Parathyroid adenoma (tissue), 2 donors: ENCODE measurements around the gene FAM219B.
"Not testable (repeated sequence)": the region's sequence is repeated elsewhere in the genome, so short reads cannot be mapped to it uniquely, and the experiment has no call there.

Experiments
- H2AFZ ChIP-seq: fragments of 300-600 bp; sonication (generic); one replicate; pipeline ENCODE4 v1.7.0; 2017; ENCODE audit warnings: antibody characterized with exemption, mild to moderate bottlenecking
- H3K27ac ChIP-seq: fragments of 300-600 bp; sonication (generic); one replicate; pipeline ENCODE4 v1.7.0; 2017
- H3K27me3 ChIP-seq: fragments of 300-600 bp; sonication (generic); one replicate; pipeline ENCODE4 v1.7.0; 2017; ENCODE audit warnings: low read length; ENCODE audit not compliant: control insufficient read depth, insufficient read depth
- H3K36me3 ChIP-seq: fragments of 300-600 bp; sonication (generic); one replicate; pipeline ENCODE4 v1.7.0; 2017; ENCODE audit warnings: low read length; ENCODE audit not compliant: control insufficient read depth, insufficient read depth
- H3K4me1 ChIP-seq: fragments of 300-600 bp; sonication (generic); one replicate; pipeline ENCODE4 v1.7.0; 2017; ENCODE audit warnings: control low read depth
- H3K4me2 ChIP-seq: fragments of 300-600 bp; sonication (generic); one replicate; pipeline ENCODE4 v1.7.0; 2017; ENCODE audit warnings: low read length
- H3K4me3 ChIP-seq: fragments of 300-600 bp; sonication (generic); one replicate; pipeline ENCODE4 v1.7.0; 2017; ENCODE audit warnings: low read depth, low read length
- H3K79me2 ChIP-seq: fragments of 300-600 bp; sonication (generic); one replicate; pipeline ENCODE4 v1.7.0; 2017; ENCODE audit warnings: control low read depth
- H3K9ac ChIP-seq: fragments of 300-600 bp; sonication (generic); one replicate; pipeline ENCODE4 v1.7.0; 2017; ENCODE audit warnings: mild to moderate bottlenecking
- H3K9me3 ChIP-seq: fragments of 300-600 bp; sonication (generic); one replicate; pipeline ENCODE4 v1.7.0; 2017; ENCODE audit warnings: low read length; ENCODE audit not compliant: control insufficient read depth
- TF ChIP-seq, protein P1 (sequence below): fragments of 300-600 bp; sonication (generic); IDR thresholded peaks from one replicate; pipeline ENCODE4 v1.7.0; 2017; ENCODE audit warnings: antibody characterized with exemption, mild to moderate bottlenecking
- donor health status: primary hyperparathyroidism.

The FAM219B gene

DNA sequence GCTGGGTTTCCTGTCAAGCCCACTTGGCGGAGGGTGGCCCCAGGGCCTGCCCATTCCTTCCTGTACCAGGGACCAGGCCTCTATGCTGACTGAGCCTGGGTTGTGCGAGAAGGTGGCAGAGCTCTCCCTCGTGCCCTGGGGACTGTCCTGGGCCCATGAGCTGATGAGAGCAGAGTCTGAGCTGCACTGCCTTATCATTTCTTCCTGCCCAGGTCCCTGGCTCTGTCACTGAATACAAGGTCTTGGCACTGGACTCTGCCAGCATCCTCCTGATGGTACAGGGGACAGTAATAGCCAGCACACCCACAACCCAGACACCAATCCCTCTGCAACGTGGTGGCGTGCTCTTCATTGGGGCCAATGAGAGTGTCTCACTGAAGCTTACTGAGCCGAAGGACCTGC is 9.3 kb downstream of the FAM219B start:
- H2AFZ ChIP-seq = no peak overlapping the region
- no peaks in the 10 kb centered on the region for H3K27me3 ChIP-seq
- no peaks in the 10 kb centered on the region for H3K9me3 ChIP-seq
- H3K4me2 ChIP-seq = no peak overlapping the region
- TF ChIP-seq, protein P1, sequence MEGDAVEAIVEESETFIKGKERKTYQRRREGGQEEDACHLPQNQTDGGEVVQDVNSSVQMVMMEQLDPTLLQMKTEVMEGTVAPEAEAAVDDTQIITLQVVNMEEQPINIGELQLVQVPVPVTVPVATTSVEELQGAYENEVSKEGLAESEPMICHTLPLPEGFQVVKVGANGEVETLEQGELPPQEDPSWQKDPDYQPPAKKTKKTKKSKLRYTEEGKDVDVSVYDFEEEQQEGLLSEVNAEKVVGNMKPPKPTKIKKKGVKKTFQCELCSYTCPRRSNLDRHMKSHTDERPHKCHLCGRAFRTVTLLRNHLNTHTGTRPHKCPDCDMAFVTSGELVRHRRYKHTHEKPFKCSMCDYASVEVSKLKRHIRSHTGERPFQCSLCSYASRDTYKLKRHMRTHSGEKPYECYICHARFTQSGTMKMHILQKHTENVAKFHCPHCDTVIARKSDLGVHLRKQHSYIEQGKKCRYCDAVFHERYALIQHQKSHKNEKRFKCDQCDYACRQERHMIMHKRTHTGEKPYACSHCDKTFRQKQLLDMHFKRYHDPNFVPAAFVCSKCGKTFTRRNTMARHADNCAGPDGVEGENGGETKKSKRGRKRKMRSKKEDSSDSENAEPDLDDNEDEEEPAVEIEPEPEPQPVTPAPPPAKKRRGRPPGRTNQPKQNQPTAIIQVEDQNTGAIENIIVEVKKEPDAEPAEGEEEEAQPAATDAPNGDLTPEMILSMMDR = no peak
- no peak overlapping the region for H3K27ac ChIP-seq
- H3K9ac ChIP-seq = no peak overlapping the region
- no peaks in the 10 kb centered on the region for H3K36me3 ChIP-seq
- no peak overlapping the region for H3K4me3 ChIP-seq
- no peaks in the 10 kb centered on the region for H3K4me1 ChIP-seq
- no peaks in the 10 kb centered on the region for H3K79me2 ChIP-seq

DNA sequence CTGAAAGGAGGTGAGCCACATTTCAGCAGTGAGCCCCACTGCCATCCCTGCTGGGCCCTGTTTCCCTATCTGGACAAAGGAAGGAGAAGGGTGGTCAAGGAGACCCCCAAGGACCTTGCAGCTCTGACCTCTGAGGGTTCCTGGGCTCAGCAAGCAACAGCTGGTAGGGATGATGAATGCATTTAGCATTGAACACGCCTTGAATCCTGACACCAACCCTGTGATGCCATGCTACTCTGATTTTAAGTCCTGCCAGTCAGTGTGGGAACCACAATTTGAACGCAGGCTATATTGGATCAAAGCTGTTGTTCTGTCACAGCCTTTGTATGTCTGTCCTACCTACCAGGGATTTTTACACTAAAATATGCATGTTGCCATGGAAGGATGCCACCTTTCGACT is 10.3 kb downstream of the FAM219B start:
- no peak overlapping the region for H3K4me3 ChIP-seq
- no peak overlapping the region for H2AFZ ChIP-seq
- no peaks in the 10 kb centered on the region for H3K27me3 ChIP-seq
- no peaks in the 10 kb centered on the region for H3K79me2 ChIP-seq
- H3K27ac ChIP-seq = no peak overlapping the region
- H3K9ac ChIP-seq = no peak overlapping the region
- TF ChIP-seq, protein P1 = no peak
- H3K4me1 ChIP-seq = no peaks in the 10 kb centered on the region
- no peaks in the 10 kb centered on the region for H3K9me3 ChIP-seq
- no peak overlapping the region for H3K4me2 ChIP-seq
- H3K36me3 ChIP-seq = no peaks in the 10 kb centered on the region

DNA sequence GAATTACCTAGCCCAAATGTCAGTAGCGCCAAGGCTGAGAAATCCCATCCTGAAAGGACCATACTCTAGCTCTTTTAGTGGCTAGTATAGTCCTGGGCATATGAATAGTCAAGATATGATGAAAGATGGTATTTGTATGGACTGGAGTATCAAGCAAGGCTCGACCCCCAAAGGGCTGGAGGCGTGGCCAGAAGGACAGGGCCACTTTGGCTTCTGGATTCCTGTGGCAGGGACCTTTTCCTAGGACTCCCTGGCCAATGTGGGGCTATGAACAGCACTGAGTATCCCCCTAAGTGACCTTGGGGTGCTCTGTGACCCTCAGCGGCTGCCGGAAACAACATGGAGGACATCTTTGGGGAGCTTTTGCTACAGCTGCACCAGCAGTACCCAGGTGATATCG is 10.8 kb downstream of the FAM219B start:
- Histone ChIP-seq H3K27ac (no peak overlapping the region), H3K9ac (no peak overlapping the region), H3K36me3 (no peaks in the 10 kb centered on the region), H3K4me3 (no peak overlapping the region), H3K4me2 (no peak overlapping the region), H3K79me2 (no peaks in the 10 kb centered on the region), H3K4me1 (no peaks in the 10 kb centered on the region), H3K27me3 (no peaks in the 10 kb centered on the region), H2AFZ (no peak overlapping the region), H3K9me3 (no peaks in the 10 kb centered on the region)
- TF ChIP-seq, protein P1 = no peak

DNA sequence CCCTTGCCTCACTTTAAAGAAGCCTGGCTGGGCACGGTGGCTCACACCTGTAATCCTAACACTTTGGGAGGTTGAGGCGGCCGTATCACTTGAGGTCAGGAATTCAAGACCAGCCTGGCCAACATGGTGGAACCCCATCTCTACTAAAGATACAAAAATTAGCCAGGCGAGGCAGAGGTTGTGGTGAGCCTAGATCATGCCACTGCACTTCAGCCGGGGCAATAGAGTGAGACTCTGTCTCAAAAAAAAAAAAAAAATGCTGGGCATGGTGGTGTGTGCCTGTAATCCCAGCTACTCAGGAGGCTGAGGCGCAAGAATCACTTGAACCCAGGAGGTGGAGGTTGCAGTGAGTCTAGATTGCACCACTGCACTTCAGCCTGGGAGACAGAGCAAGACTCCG is 12.3 kb downstream of the FAM219B start:
- H3K4me1 ChIP-seq, H3K4me3 ChIP-seq, H3K79me2 ChIP-seq, H3K9me3 ChIP-seq, H3K36me3 ChIP-seq, H3K4me2 ChIP-seq, H3K9ac ChIP-seq, H2AFZ ChIP-seq, H3K27ac ChIP-seq, H3K27me3 ChIP-seq: not testable (repeated sequence)

DNA sequence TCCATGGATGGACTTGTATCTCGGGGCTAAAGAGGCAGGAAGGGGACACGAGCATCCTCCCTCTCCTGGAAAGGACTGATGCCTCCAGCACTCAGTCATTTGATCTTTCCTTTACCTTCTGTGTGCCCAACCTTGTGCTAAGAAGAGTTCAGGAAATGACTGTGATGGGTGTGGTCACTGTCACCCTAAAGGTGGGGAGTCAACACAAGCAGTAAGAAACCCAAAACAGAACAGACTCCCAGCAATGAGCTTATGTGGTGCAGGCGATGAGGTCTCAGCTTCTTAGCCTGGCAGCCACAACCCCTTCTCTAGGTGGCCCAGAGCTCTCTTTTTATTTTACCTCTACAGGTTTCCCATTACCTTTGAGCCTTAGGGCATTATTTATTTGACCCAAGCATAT is 13.0 kb downstream of the FAM219B start:
- Histone ChIP-seq H3K27me3 (no peaks in the 10 kb centered on the region), H3K9me3 (no peaks in the 10 kb centered on the region), H3K79me2 (no peaks in the 10 kb centered on the region), H3K4me3 (no peak overlapping the region), H3K9ac (no peak overlapping the region), H3K27ac (no peak overlapping the region), H2AFZ (no peak overlapping the region), H3K4me1 (no peaks in the 10 kb centered on the region), H3K4me2 (no peak overlapping the region), H3K36me3 (no peaks in the 10 kb centered on the region)
- TF ChIP-seq, protein P1 = no peak
